ENCODE data around the gene FTHL17. TPM values are rescaled to one million over a fixed set of nuclear protein-coding genes. Genes with fewer than 3 reads are reported as not detected.

FTHL17 gene
- total and polyA plus RNA-seq, 2 experiments from 2014 or later, result not detected

GRCh38 chrX:31093639-31093975 lies 21.8 kb upstream of the FTHL17 start:
- H2AFZ ChIP-seq, result no peak overlapping the region
- no peak overlapping the region for H3K9ac ChIP-seq
- H3K79me2 ChIP-seq (ENCODE audit: insufficient read depth), result no peaks in the 10 kb centered on the region
- H3K27me3 ChIP-seq (replicated peaks; ENCODE audit: insufficient read depth), result no peaks in the 10 kb centered on the region
- H3K4me3 ChIP-seq, result no peak overlapping the region
- no peaks in the 10 kb centered on the region for H3K9me2 ChIP-seq (ENCODE audit: insufficient read depth)
- H3K9me3 ChIP-seq (ENCODE audit: low read depth), result no peaks in the 10 kb centered on the region
- H3K36me3 ChIP-seq (ENCODE audit: low read depth), result no peaks in the 10 kb centered on the region
- WGBS, 2 experiments (ENCODE audit: low coverage in 1 of 2, low lambda C conversion rate in 2 of 2, missing lambda C conversion rate in 2 of 2), result 51 to 79% methylated on average over 2 of the region's 4 CpGs
- H3F3A ChIP-seq (ENCODE audit: insufficient read depth), result no peaks in the 10 kb centered on the region
- TF ChIP-seq EZH2 (IDR thresholded peaks at IDR 0.05; ENCODE audit: insufficient read depth, poor library complexity, severe bottlenecking), result no peak
- TF ChIP-seq EZH2phosphoT487 (IDR thresholded peaks at IDR 0.05; ENCODE audit: insufficient read depth, low read depth), result no peak
- no peak for DNase-seq
- in situ Hi-C loops (cut with MboI), result no loop called here
- H4K20me1 ChIP-seq (ENCODE audit: insufficient read depth), result no peaks in the 10 kb centered on the region
- H3K4me1 ChIP-seq (ENCODE audit: insufficient read depth), result no peaks in the 10 kb centered on the region
- no peak overlapping the region for H3K4me2 ChIP-seq (ENCODE audit: unreplicated experiment)
- H3K27ac ChIP-seq, result no peak overlapping the region

- Histone ChIP-seq H4K20me1 (ENCODE audit: insufficient read depth) (no peaks in the 10 kb centered on the region), H3K9ac (no peak overlapping the region), H3K79me2 (ENCODE audit: insufficient read depth) (no peaks in the 10 kb centered on the region), H3K27me3 (replicated peaks; ENCODE audit: insufficient read depth) (no peaks in the 10 kb centered on the region), H3K9me3 (ENCODE audit: low read depth) (no peaks in the 10 kb centered on the region), H3F3A (ENCODE audit: insufficient read depth) (no peaks in the 10 kb centered on the region), H3K4me2 (ENCODE audit: unreplicated experiment) (no peak overlapping the region), H3K27ac (no peak overlapping the region), H3K4me3 (no peak overlapping the region), H3K9me2 (ENCODE audit: insufficient read depth) (no peaks in the 10 kb centered on the region), H2AFZ (no peak overlapping the region), H3K4me1 (ENCODE audit: insufficient read depth) (no peaks in the 10 kb centered on the region), H3K36me3 (ENCODE audit: low read depth) (no peaks in the 10 kb centered on the region)
- DNase-seq, result no peak
- 4% methylated on average over 3 of the region's 3 CpGs for WGBS, 2 experiments (ENCODE audit: low coverage in 1 of 2, low lambda C conversion rate in 2 of 2, missing lambda C conversion rate in 2 of 2)
- TF ChIP-seq EZH2phosphoT487 (IDR thresholded peaks at IDR 0.05; ENCODE audit: insufficient read depth, low read depth) (no peak), EZH2 (IDR thresholded peaks at IDR 0.05; ENCODE audit: insufficient read depth, poor library complexity, severe bottlenecking) (no peak)
- in situ Hi-C loops (cut with MboI), result no loop called here
Observed at GRCh38 chrX:31092970-31093638, 21.3 kb upstream of the FTHL17 start.

DNA sequence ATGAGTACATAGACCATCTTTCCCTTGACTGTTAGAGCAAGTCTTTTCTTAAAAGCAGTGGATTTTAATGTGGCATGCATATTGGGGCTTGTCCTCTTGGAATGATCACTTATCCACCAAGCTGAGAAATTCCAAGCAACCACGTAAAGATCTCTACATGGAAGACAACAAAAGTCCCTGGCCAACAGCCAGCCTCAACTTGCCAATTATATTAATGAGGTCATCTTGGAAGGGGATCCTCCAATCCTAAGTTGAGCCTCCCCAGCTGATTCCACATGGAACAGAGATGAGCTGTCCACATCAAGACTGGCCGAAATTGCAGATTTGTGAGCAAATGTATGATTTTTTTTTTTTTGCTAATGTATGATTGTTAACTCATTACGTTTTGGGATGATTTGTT lies 20.6 kb upstream of the FTHL17 start:
- no peaks in the 10 kb centered on the region for H4K20me1 ChIP-seq (ENCODE audit: insufficient read depth)
- no peak overlapping the region for H3K9ac ChIP-seq
- no peak for DNase-seq
- H3F3A ChIP-seq (ENCODE audit: insufficient read depth), result no peaks in the 10 kb centered on the region
- no peaks in the 10 kb centered on the region for H3K36me3 ChIP-seq (ENCODE audit: low read depth)
- no peak overlapping the region for H3K27ac ChIP-seq
- H3K4me1 ChIP-seq (ENCODE audit: insufficient read depth), result no peaks in the 10 kb centered on the region
- no peaks in the 10 kb centered on the region for H3K9me3 ChIP-seq (ENCODE audit: low read depth)
- no peaks in the 10 kb centered on the region for H3K27me3 ChIP-seq (replicated peaks; ENCODE audit: insufficient read depth)
- no peak overlapping the region for H3K4me2 ChIP-seq (ENCODE audit: unreplicated experiment)
- in situ Hi-C loops (cut with MboI), result no loop called here
- H3K79me2 ChIP-seq (ENCODE audit: insufficient read depth), result no peaks in the 10 kb centered on the region
- H3K9me2 ChIP-seq (ENCODE audit: insufficient read depth), result no peaks in the 10 kb centered on the region
- TF ChIP-seq EZH2phosphoT487 (IDR thresholded peaks at IDR 0.05; ENCODE audit: insufficient read depth, low read depth) (no peak), EZH2 (IDR thresholded peaks at IDR 0.05; ENCODE audit: insufficient read depth, poor library complexity, severe bottlenecking) (no peak)
- H2AFZ ChIP-seq, result no peak overlapping the region
- 0 to 3% methylated on average over 3 of the region's 3 CpGs for WGBS, 2 experiments (ENCODE audit: low coverage in 1 of 2, low lambda C conversion rate in 2 of 2, missing lambda C conversion rate in 2 of 2)
- H3K4me3 ChIP-seq, result no peak overlapping the region

- H2AFZ ChIP-seq, result no peak overlapping the region
- no peaks in the 10 kb centered on the region for H3K4me1 ChIP-seq (ENCODE audit: insufficient read depth)
- H3F3A ChIP-seq (ENCODE audit: insufficient read depth), result no peaks in the 10 kb centered on the region
- no peak overlapping the region for H3K4me3 ChIP-seq
- H3K27ac ChIP-seq, result no peak overlapping the region
- H3K27me3 ChIP-seq (replicated peaks; ENCODE audit: insufficient read depth), result no peaks in the 10 kb centered on the region
- no peak overlapping the region for H3K4me2 ChIP-seq (ENCODE audit: unreplicated experiment)
- no peaks in the 10 kb centered on the region for H4K20me1 ChIP-seq (ENCODE audit: insufficient read depth)
- TF ChIP-seq EZH2phosphoT487 (IDR thresholded peaks at IDR 0.05; ENCODE audit: insufficient read depth, low read depth) (no peak), EZH2 (IDR thresholded peaks at IDR 0.05; ENCODE audit: insufficient read depth, poor library complexity, severe bottlenecking) (no peak)
- DNase-seq, result no peak
- no peak overlapping the region for H3K9ac ChIP-seq
- WGBS, 2 experiments (ENCODE audit: low coverage in 1 of 2, low lambda C conversion rate in 2 of 2, missing lambda C conversion rate in 2 of 2), result 0 to 11% methylated on average over 1 of the region's 1 CpG
- no peaks in the 10 kb centered on the region for H3K9me2 ChIP-seq (ENCODE audit: insufficient read depth)
- no peaks in the 10 kb centered on the region for H3K36me3 ChIP-seq (ENCODE audit: low read depth)
- H3K9me3 ChIP-seq (ENCODE audit: low read depth), result no peaks in the 10 kb centered on the region
- in situ Hi-C loops (cut with MboI), result no loop called here
- no peaks in the 10 kb centered on the region for H3K79me2 ChIP-seq (ENCODE audit: insufficient read depth)
Observed at GRCh38 chrX:31091819-31092218, 20.0 kb upstream of the FTHL17 start.

DNA sequence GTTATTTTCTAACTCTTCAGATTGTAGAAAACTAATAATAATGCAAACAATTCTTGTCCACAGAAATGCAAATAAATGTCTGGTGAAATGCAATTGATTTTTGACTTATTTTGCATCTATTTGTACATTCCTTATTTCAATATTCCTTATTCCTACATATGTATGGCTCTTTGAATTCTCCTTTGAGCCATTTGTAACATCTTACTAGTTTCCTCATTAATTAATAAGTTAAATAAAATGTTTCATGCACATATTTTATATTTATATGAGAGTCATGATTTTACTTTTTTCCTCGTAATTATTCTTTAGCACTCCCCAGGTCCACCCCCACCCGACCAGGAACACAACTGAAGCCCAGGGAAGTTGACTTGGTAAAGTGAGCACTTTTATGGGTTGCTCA lies 2.7 kb upstream of the FTHL17 start:
- H3K9me3 ChIP-seq (ENCODE audit: low read depth), result no peaks in the 10 kb centered on the region
- H3K9ac ChIP-seq, result no peak overlapping the region
- H3K4me2 ChIP-seq (ENCODE audit: unreplicated experiment), result no peak overlapping the region
- H3K27ac ChIP-seq, result no peak overlapping the region
- DNase-seq, result no peak
- WGBS, 2 experiments (ENCODE audit: low coverage in 1 of 2, low lambda C conversion rate in 2 of 2, missing lambda C conversion rate in 2 of 2), result 6 to 13% methylated on average over 2 of the region's 2 CpGs
- in situ Hi-C loops (cut with MboI), result no loop called here
- no peaks in the 10 kb centered on the region for H3K27me3 ChIP-seq (replicated peaks; ENCODE audit: insufficient read depth)
- no peaks in the 10 kb centered on the region for H3K9me2 ChIP-seq (ENCODE audit: insufficient read depth)
- no peaks in the 10 kb centered on the region for H3K79me2 ChIP-seq (ENCODE audit: insufficient read depth)
- no peak overlapping the region for H2AFZ ChIP-seq
- no peak overlapping the region for H3K4me3 ChIP-seq
- no peaks in the 10 kb centered on the region for H3F3A ChIP-seq (ENCODE audit: insufficient read depth)
- H3K36me3 ChIP-seq (ENCODE audit: low read depth), result no peaks in the 10 kb centered on the region
- H4K20me1 ChIP-seq (ENCODE audit: insufficient read depth), result no peaks in the 10 kb centered on the region
- TF ChIP-seq EZH2phosphoT487 (IDR thresholded peaks at IDR 0.05; ENCODE audit: insufficient read depth, low read depth), result no peak
- TF ChIP-seq EZH2 (IDR thresholded peaks at IDR 0.05; ENCODE audit: insufficient read depth, poor library complexity, severe bottlenecking), result no peak
- no peaks in the 10 kb centered on the region for H3K4me1 ChIP-seq (ENCODE audit: insufficient read depth)
